Osteocyte (in vitro differentiated cells): Measurements from ENCODE around the gene SF3A1. TPM values are rescaled to one million over a fixed set of nuclear protein-coding genes. Genes with fewer than 3 reads are reported as not detected.
A peak's percentile ranks its signal among the peaks of the same experiment; 100 is the strongest.

Source experiments
- DNase-seq: peaks from one replicate; pipeline ENCODE4 v3.0.0; 2021; ENCODE audit warnings: mixed read lengths; ENCODE audit not compliant: unreplicated experiment; ENCODE audit errors: extremely low spot score
- H3K27ac Mint-ChIP-seq: one replicate; pipeline ENCODE4 v1.8.0; 2021; ENCODE audit warnings: mild to moderate bottlenecking, mixed read lengths; ENCODE audit not compliant: unreplicated experiment
- H3K27me3 Mint-ChIP-seq: one replicate; pipeline ENCODE4 v1.8.0; 2021; ENCODE audit warnings: mixed read lengths; ENCODE audit not compliant: unreplicated experiment
- H3K36me3 Mint-ChIP-seq: one replicate; pipeline ENCODE4 v1.8.0; 2021; ENCODE audit warnings: mixed read lengths; ENCODE audit not compliant: unreplicated experiment
- H3K4me1 Mint-ChIP-seq: one replicate; pipeline ENCODE4 v1.8.0; 2021; ENCODE audit warnings: mixed read lengths; ENCODE audit not compliant: unreplicated experiment
- H3K4me3 Mint-ChIP-seq: one replicate; pipeline ENCODE4 v1.8.0; 2021; ENCODE audit warnings: mild to moderate bottlenecking, moderate library complexity, mixed read lengths; ENCODE audit not compliant: unreplicated experiment
- H3K9me3 Mint-ChIP-seq: one replicate; pipeline ENCODE4 v1.8.0; 2021; ENCODE audit warnings: mixed read lengths; ENCODE audit not compliant: unreplicated experiment
- total RNA-seq: library from RNA; stranded (reverse); gene quantifications from 2 replicates; pipeline ENCODE4 v1.2.1, GENCODE V29; 2021
- TF ChIP-seq, protein P1 (sequence below): fragments of 200-600 bp; sonication (generic); IDR thresholded peaks from 2 replicates; pipeline ENCODE4 v1.5.0; 2021; ENCODE audit warnings: antibody characterized with exemption, mild to moderate bottlenecking, moderate library complexity

Gene SF3A1
- total RNA-seq, 1 donor from 2014 or later: 170 TPM

DNA sequence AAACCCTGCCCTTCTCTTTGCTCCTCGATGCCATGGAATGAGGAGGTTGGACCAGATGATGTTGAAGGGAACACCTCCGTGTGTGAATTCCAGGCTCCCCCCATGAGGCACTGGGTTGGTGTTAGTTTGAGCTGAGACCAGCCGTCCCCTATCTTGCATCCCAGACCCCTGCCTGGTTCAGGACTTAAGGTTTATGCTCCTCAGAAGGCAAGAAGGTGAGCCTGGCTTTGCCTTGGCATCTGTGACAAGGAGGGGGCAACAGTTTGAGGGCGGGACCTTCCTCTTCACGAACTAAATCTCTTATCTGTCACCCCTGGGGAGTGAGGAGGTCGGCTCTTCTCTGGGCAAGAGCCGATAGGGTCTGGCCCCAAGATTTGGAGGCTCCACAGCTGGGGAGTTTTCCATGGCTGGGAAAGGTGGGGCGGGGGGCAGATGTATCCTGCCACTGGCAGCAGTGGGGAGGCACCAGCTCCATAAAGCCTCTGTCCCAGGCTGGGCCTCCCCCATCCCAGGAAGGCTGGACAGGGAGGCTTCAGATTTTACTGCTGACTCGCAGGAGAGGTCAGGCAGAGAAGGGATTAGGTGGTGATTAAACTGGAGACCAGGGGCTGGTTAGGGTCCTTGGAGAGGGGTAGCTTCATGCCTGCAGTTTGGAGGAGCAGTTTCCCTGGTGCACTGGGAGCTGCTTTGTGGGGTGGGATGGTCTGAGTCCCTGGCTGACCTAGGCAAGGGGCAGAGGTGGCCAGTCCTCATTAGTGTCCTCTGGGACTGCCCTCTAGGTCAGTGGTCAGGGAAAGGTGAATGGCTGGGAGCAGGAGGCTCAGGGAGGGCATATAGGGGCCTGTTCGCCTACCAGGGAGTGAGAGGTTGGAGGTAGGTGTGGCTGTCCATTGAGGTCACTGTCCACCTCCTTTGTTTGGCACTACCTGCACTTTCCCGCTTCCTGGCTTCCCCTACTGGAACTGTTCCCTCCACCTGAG is 41.3 kb upstream of the SF3A1 start:
- peaks cover 4% of the 10 kb centered on the region for H3K36me3 Mint-ChIP-seq
- H3K4me3 Mint-ChIP-seq: peak overlapping the region; percentile 93
- no peaks in the 10 kb centered on the region for H3K9me3 Mint-ChIP-seq
- H3K27ac Mint-ChIP-seq: peak overlapping the region; percentile 56
- TF ChIP-seq, protein P1, sequence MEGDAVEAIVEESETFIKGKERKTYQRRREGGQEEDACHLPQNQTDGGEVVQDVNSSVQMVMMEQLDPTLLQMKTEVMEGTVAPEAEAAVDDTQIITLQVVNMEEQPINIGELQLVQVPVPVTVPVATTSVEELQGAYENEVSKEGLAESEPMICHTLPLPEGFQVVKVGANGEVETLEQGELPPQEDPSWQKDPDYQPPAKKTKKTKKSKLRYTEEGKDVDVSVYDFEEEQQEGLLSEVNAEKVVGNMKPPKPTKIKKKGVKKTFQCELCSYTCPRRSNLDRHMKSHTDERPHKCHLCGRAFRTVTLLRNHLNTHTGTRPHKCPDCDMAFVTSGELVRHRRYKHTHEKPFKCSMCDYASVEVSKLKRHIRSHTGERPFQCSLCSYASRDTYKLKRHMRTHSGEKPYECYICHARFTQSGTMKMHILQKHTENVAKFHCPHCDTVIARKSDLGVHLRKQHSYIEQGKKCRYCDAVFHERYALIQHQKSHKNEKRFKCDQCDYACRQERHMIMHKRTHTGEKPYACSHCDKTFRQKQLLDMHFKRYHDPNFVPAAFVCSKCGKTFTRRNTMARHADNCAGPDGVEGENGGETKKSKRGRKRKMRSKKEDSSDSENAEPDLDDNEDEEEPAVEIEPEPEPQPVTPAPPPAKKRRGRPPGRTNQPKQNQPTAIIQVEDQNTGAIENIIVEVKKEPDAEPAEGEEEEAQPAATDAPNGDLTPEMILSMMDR: no peak
- no peak for DNase-seq
- H3K4me1 Mint-ChIP-seq: peaks cover 33% of the 10 kb centered on the region
- no peaks in the 10 kb centered on the region for H3K27me3 Mint-ChIP-seq

GRCh38 chr22:30396871-30397655 is 40.4 kb upstream of the SF3A1 start, which contains the start of gene SEC14L2:
Gene SEC14L2, plus strand, starts transcription at chr22:30397018. Its CDS starts 99 bp downstream, at chr22:30397117.
- Mint-ChIP-seq H3K9me3 (no peaks in the 10 kb centered on the region), H3K27me3 (no peaks in the 10 kb centered on the region), H3K27ac (peak within 1 kb of the TSS; percentile 77), H3K4me3 (peak within 1 kb of the TSS; percentile 93), H3K4me1 (peaks cover 31% of the 10 kb centered on the region), H3K36me3 (peaks cover 4% of the 10 kb centered on the region)
- TF ChIP-seq, protein P1: no peak
- no peak for DNase-seq

DNA sequence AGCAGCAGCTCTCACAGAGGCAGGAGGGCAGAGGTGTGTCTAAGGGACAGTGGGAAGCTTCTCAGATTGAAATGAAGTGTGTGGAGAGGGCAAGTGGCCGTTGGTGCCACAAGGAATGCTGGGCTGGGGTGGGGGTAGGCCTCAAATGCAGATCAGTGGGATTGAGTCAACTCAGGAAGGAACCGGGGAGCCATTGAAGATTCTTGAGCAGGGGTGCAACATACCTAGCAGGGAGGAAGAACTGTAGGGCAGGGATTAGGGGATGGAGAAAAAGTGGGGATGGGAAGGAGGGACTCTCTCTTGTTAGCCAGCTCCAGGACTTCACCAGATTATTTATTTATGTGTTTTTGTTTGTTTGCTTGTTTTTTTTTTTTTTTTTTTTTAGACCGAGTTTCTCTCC is 37.2 kb upstream of the SF3A1 start:
- Mint-ChIP-seq H3K9me3 (no peaks in the 10 kb centered on the region), H3K4me3 (no peak overlapping the region), H3K4me1 (peaks cover 22% of the 10 kb centered on the region), H3K27ac (no peak overlapping the region), H3K36me3 (no peaks in the 10 kb centered on the region), H3K27me3 (no peaks in the 10 kb centered on the region)
- DNase-seq: no peak
- TF ChIP-seq, protein P1: no peak

- Mint-ChIP-seq H3K4me3 (no peak overlapping the region), H3K4me1 (peaks cover 16% of the 10 kb centered on the region), H3K27me3 (no peaks in the 10 kb centered on the region), H3K9me3 (no peaks in the 10 kb centered on the region), H3K27ac (no peak overlapping the region), H3K36me3 (no peaks in the 10 kb centered on the region)
- TF ChIP-seq, protein P1: no peak
- no peak for DNase-seq
Observed at GRCh38 chr22:30393322-30393680, 36.6 kb upstream of the SF3A1 start.
